GM08714 (cell line): ENCODE data around the gene MPPE1.

ENCODE experiments used
- H3K4me3 ChIP-seq: fragments of 200-500 bp; sonication (Bioruptor generic); 2 replicates; pipeline ENCODE4 v1.5.1; 2014; ENCODE audit warnings: mild to moderate bottlenecking, low read length, inconsistent platforms
- ZNF274 ChIP-seq: IDR thresholded peaks from 2 replicates; pipeline ENCODE4 v1.6.1; 2012; ENCODE audit warnings: mild to moderate bottlenecking, low read depth, low read length

MPPE1 gene

GRCh38 chr18:11840493-11840892, 67.6 kb downstream of the MPPE1 start:
- H3K4me3 ChIP-seq: no peak overlapping the region
- no peak for TF ChIP-seq ZNF274

- TF ChIP-seq ZNF274: no peak
- H3K4me3 ChIP-seq: no peak overlapping the region
Measured at GRCh38 chr18:11839556-11839955, 68.6 kb downstream of the MPPE1 start.

DNA sequence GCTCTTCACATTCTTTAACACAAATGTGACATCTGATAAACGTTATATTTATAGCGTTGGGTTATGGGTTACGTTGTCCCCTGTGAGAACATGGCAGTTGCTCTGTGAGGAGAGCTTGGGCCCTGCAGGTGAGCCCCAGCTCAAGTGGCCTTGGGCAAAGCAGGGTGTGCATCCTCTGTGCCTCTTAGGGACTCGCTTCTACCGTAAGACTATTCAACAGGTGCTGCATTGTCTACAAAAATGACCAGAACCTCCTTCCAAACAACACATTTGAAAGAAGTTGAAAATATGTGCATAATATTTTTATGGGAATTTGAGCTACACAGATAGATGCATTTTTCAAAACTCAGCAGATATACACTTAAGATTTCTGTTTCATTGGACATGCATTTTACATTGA, 73.3 kb downstream of the MPPE1 start:
- H3K4me3 ChIP-seq: no peak overlapping the region
- no peak for TF ChIP-seq ZNF274
